Endothelial cell of umbilical vein (primary cell): ENCODE results near the gene PCMTD2. TPM values are rescaled to one million over a fixed set of nuclear protein-coding genes. Genes with fewer than 3 reads are reported as not detected.

ENCODE experiments used
- BruUV-seq: library from RNA; stranded (reverse); fragments of 400-500 nt; replicated peaks from 2 replicates; lab custom pipeline; 2021; lab: Mats Ljungman, UMichigan
- CTCF ChIA-PET: fragments of 300-600, 350-600 bp; sonication (Branson Sonifier 250); formaldehyde crosslinking; loops from one replicate; lab custom pipeline; 2021; ENCODE audit warnings: antibody characterized with exemption, inconsistent platforms; lab: Charles Lee
- POLR2A ChIA-PET: fragments of 300-600, 350-600 bp; sonication (Branson Sonifier 250); formaldehyde crosslinking; loops from one replicate; lab custom pipeline; 2021; ENCODE audit warnings: antibody characterized with exemption, inconsistent platforms; lab: Charles Lee
- DNase-seq: peaks from one replicate; pipeline ENCODE4 v3.0.0-alpha.2; 2011; ENCODE audit warnings: low read depth, low spot score
- FAIRE-seq: peaks from 2 replicates; lab custom pipeline; 2011; peaks lifted over from hg19 to GRCh38; lab: Jason Lieb, UNC
- H2AFZ ChIP-seq: 2 replicates; pipeline ENCODE4 v1.6.0; 2012; ENCODE audit warnings: low read depth, low read length, control low read depth, inconsistent platforms
- H3K27ac ChIP-seq: 2 replicates; pipeline ENCODE4 v1.5.1; 2011; ENCODE audit warnings: low read depth, mild to moderate bottlenecking, control low read depth, low read length, moderate library complexity; ENCODE audit not compliant: insufficient read depth
- H3K27me3 ChIP-seq, 2 experiments: 2 replicates each; pipeline versions ENCODE4 v1.6.0 to v1.6.1; 2011; ENCODE audit warnings: low read length in 2 of 2, mixed read lengths in 1 of 2; ENCODE audit not compliant: control insufficient read depth in 2 of 2, insufficient read depth in 2 of 2
- H3K36me3 ChIP-seq, 2 experiments: 2 replicates in 1 of 2; 3 replicates in 1 of 2; pipeline ENCODE4 v1.5.1; 2011; ENCODE audit warnings: low read length in 2 of 2, mild to moderate bottlenecking in 1 of 2, moderate library complexity in 1 of 2; ENCODE audit not compliant: control insufficient read depth in 2 of 2, insufficient read depth in 2 of 2; ENCODE audit errors: extremely low read depth in 1 of 2
- H3K4me1 ChIP-seq: 3 replicates; pipeline ENCODE4 v1.5.1; 2011; ENCODE audit warnings: mild to moderate bottlenecking, low read length; ENCODE audit not compliant: control insufficient read depth, insufficient read depth; ENCODE audit errors: extremely low read depth
- H3K4me2 ChIP-seq: 2 replicates; pipeline ENCODE4 v1.6.1; 2011; ENCODE audit warnings: low read length, control low read depth, mixed read lengths; ENCODE audit not compliant: insufficient read depth
- H3K4me3 ChIP-seq, 3 experiments: fragments of 200-600 bp in 1 of 3; sonication (generic), shearing (Covaris generic) in 1 of 3; replicated peaks in 1 of 3; 2 replicates each; pipeline ENCODE4 v1.5.1; 2011 to 2016; ENCODE audit warnings: control low read depth in 3 of 3, low read length in 3 of 3, mild to moderate bottlenecking in 2 of 3, inconsistent platforms in 1 of 3, low read depth in 1 of 3, moderate library complexity in 1 of 3; ENCODE audit not compliant: insufficient read depth in 1 of 3
- H3K79me2 ChIP-seq: 2 replicates; pipeline ENCODE4 v1.6.0; 2012; ENCODE audit warnings: low read length, inconsistent platforms; ENCODE audit not compliant: control insufficient read depth, insufficient read depth
- H3K9ac ChIP-seq: replicated peaks from 2 replicates; pipeline ENCODE3; 2011; ENCODE audit warnings: low read length, control low read depth; ENCODE audit not compliant: insufficient read depth; ENCODE audit errors: extremely low read depth
- H3K9me1 ChIP-seq: replicated peaks from 3 replicates; pipeline ENCODE4 v1.6.0; 2011; ENCODE audit warnings: mild to moderate bottlenecking, low read length; ENCODE audit not compliant: control insufficient read depth, insufficient read depth; ENCODE audit errors: extremely low read depth
- H3K9me3 ChIP-seq: replicated peaks from 2 replicates; pipeline ENCODE4 v1.5.1; 2012; ENCODE audit warnings: low read length, inconsistent platforms; ENCODE audit not compliant: control insufficient read depth, insufficient read depth
- H4K20me1 ChIP-seq: replicated peaks from 2 replicates; pipeline ENCODE3; 2011; ENCODE audit warnings: mild to moderate bottlenecking, low read length; ENCODE audit not compliant: control insufficient read depth, insufficient read depth; ENCODE audit errors: extremely low read depth
- EZH2 ChIP-seq: IDR thresholded peaks from 2 replicates; pipeline ENCODE4 v1.6.1; 2012; ENCODE audit warnings: borderline replicate concordance, low read depth, mild to moderate bottlenecking, moderate library complexity, low read length, inconsistent platforms; ENCODE audit not compliant: severe bottlenecking
- FOS ChIP-seq: IDR thresholded peaks from 2 replicates; pipeline ENCODE4 v1.6.1; 2011; ENCODE audit warnings: mild to moderate bottlenecking, low read length, moderate library complexity, borderline replicate concordance; ENCODE audit not compliant: insufficient read depth
- GATA2 ChIP-seq: IDR thresholded peaks from 2 replicates; pipeline ENCODE4 v1.7.0; 2011; ENCODE audit warnings: low read depth, mild to moderate bottlenecking, moderate library complexity, mixed read lengths, low read length; ENCODE audit not compliant: insufficient read length, insufficient read depth
- JUN ChIP-seq: IDR thresholded peaks from 2 replicates; pipeline ENCODE4 v1.6.1; 2011; ENCODE audit warnings: borderline replicate concordance, low read depth; ENCODE audit not compliant: insufficient read length, insufficient read depth
- MAX ChIP-seq: IDR thresholded peaks from 2 replicates; pipeline ENCODE4 v1.6.1; 2011; ENCODE audit not compliant: insufficient read depth, insufficient read length
- MYC ChIP-seq: IDR thresholded peaks from one replicate; pipeline ENCODE4 v1.6.1; 2011; ENCODE audit warnings: mild to moderate bottlenecking, low read depth, low read length
- POLR2A ChIP-seq: IDR thresholded peaks from 2 replicates; pipeline ENCODE4 v1.6.1; 2012; ENCODE audit warnings: low read depth, mild to moderate bottlenecking, control low read depth, low read length
- POLR2AphosphoS5 ChIP-seq: IDR thresholded peaks from 2 replicates; pipeline ENCODE4 v1.6.1; 2012; ENCODE audit warnings: low read depth, mild to moderate bottlenecking, control low read depth, low read length, moderate library complexity; ENCODE audit not compliant: insufficient read depth
- dilution Hi-C: fragments of 300-500 bp; cut with MboI; formaldehyde crosslinking; loops from one replicate; pipeline ENCODE4 v1.15.0; 2019; ENCODE audit warnings: low sequenced_read_pairs; ENCODE audit not compliant: extremely low pct_ligation_motif_present
- intact Hi-C: fragments of 100-400 bp; cut with micrococcal nuclease; formaldehyde crosslinking; loops from one replicate; pipeline ENCODE4 v1.10.0; 2022
- polyA plus RNA-seq, 4 experiments: library from polyadenylated mRNA; depleted of rRNA in 3 of 4; stranded (reverse) in 3 of 4; unstranded in 1 of 4; fragments of >200 nt; gene quantifications; 2 replicates each; pipeline versions ENCODE4 v1.2.1 to v1.2.3, GENCODE V29; 2011 to 2012; ENCODE audit warnings: missing spikeins in 1 of 4
- total RNA-seq: library from RNA; stranded (reverse); gene quantifications from 2 replicates; pipeline ENCODE4 v1.2.3, GENCODE V29; 2021

The PCMTD2 gene
- total and polyA plus RNA-seq, 2 donors (not counting 3 experiments of a cell fraction or from before 2014, with no cell fraction given), result 27.4 to 45.7 TPM

GRCh38 chr20:64257107-64257757 lies 1.7 kb downstream of the PCMTD2 start:
- intact Hi-C loops (no loop called here), dilution Hi-C loops (no loop called here)
- Histone ChIP-seq H3K36me3 (no peaks in the 10 kb centered on the region), H4K20me1 (no peaks in the 10 kb centered on the region), H3K27me3 (no peaks in the 10 kb centered on the region), H3K4me3 (no peak overlapping the region), H3K4me1 (peaks cover 18% of the 10 kb centered on the region), H3K79me2 (peaks cover 15% of the 10 kb centered on the region), H2AFZ (no peak overlapping the region), H3K9me3 (no peaks in the 10 kb centered on the region), H3K27ac (no peak overlapping the region), H3K9me1 (no peaks in the 10 kb centered on the region), H3K9ac (no peak overlapping the region), H3K4me2 (peak overlapping the region; percentile 88)
- no peak for DNase-seq
- POLR2A ChIA-PET, result no interaction called here
- TF ChIP-seq EZH2, result no peak
- no peak for TF ChIP-seq MYC
- TF ChIP-seq POLR2AphosphoS5, result no peak
- no peak for TF ChIP-seq GATA2
- no peak for TF ChIP-seq FOS
- TF ChIP-seq MAX, result no peak
- no peak for TF ChIP-seq POLR2A
- TF ChIP-seq JUN, result no peak
- CTCF ChIA-PET, result interaction anchor here (0.7 to 2.0 kb wide), 2 partner anchors 11 to 21 kb away, joined by 3 to 5 read pairs; no protein-coding TSS in a partner anchor
- BruUV-seq, result no TSS peak
- FAIRE-seq, result no peak
